Progenitor cell of endocrine pancreas (in vitro differentiated cells): ENCODE results near the gene DIP2A. TPM values are rescaled to one million over a fixed set of nuclear protein-coding genes. Genes with fewer than 3 reads are reported as not detected.

ENCODE experiments used
- DNase-seq: peaks from one replicate; pipeline ENCODE4 v3.0.0; 2021; ENCODE audit warnings: low spot score; ENCODE audit not compliant: unreplicated experiment
- H3K27ac Mint-ChIP-seq: 2 replicates; pipeline ENCODE4 v1.8.0; 2021; ENCODE audit warnings: mild to moderate bottlenecking, moderate library complexity, mixed read lengths
- H3K27me3 Mint-ChIP-seq: 2 replicates; pipeline ENCODE4 v1.8.0; 2021; ENCODE audit warnings: mixed read lengths
- H3K36me3 Mint-ChIP-seq: 2 replicates; pipeline ENCODE4 v1.8.0; 2022; ENCODE audit warnings: mixed read lengths; ENCODE audit not compliant: insufficient read depth
- H3K4me1 Mint-ChIP-seq: 2 replicates; pipeline ENCODE4 v1.8.0; 2021; ENCODE audit warnings: low read depth, mixed read lengths
- H3K4me3 Mint-ChIP-seq: 2 replicates; pipeline ENCODE4 v1.8.0; 2021; ENCODE audit warnings: low read depth, mild to moderate bottlenecking, moderate library complexity, mixed read lengths
- H3K9me3 Mint-ChIP-seq: 2 replicates; pipeline ENCODE4 v1.8.0; 2021; ENCODE audit warnings: low read depth, mixed read lengths
- total RNA-seq: library from RNA; stranded (reverse); gene quantifications from 2 replicates; pipeline ENCODE4 v1.2.1, GENCODE V29; 2021
- TF ChIP-seq, protein P1 (sequence below): fragments of 200-600 bp; sonication (generic); IDR thresholded peaks from one replicate; pipeline ENCODE4 v1.5.0; 2021; ENCODE audit warnings: antibody characterized with exemption, mild to moderate bottlenecking; ENCODE audit not compliant: unreplicated experiment

The DIP2A gene
- total RNA-seq, 1 donor from 2014 or later, result 70.2 TPM

DNA sequence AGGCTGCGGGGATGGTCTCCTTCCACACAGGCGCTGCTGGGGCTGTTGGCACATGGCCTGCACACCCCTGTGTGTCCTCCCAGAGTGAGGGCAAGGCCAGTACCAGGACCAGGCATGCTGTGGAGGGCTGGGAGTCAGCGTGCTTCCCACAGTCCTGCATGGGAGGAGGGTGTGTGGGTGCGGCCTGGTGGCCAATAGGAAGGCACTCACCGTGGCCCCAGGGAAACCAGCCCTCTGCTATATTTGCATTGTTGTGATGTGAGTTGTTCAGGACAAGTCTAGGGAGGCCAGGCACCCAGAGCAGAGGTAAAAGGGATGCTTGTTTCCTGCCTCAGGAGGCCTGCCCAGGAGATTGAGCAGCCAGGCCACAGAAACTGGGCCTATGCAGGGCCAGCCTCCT is 86.7 kb downstream of the DIP2A start:
- Mint-ChIP-seq H3K4me3 (no peak overlapping the region), H3K9me3 (no peaks in the 10 kb centered on the region), H3K27me3 (no peaks in the 10 kb centered on the region), H3K36me3 (peaks cover 21% of the 10 kb centered on the region), H3K27ac (no peak overlapping the region), H3K4me1 (no peaks in the 10 kb centered on the region)
- DNase-seq, result no peak
- TF ChIP-seq, protein P1, sequence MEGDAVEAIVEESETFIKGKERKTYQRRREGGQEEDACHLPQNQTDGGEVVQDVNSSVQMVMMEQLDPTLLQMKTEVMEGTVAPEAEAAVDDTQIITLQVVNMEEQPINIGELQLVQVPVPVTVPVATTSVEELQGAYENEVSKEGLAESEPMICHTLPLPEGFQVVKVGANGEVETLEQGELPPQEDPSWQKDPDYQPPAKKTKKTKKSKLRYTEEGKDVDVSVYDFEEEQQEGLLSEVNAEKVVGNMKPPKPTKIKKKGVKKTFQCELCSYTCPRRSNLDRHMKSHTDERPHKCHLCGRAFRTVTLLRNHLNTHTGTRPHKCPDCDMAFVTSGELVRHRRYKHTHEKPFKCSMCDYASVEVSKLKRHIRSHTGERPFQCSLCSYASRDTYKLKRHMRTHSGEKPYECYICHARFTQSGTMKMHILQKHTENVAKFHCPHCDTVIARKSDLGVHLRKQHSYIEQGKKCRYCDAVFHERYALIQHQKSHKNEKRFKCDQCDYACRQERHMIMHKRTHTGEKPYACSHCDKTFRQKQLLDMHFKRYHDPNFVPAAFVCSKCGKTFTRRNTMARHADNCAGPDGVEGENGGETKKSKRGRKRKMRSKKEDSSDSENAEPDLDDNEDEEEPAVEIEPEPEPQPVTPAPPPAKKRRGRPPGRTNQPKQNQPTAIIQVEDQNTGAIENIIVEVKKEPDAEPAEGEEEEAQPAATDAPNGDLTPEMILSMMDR, result no peak

DNA sequence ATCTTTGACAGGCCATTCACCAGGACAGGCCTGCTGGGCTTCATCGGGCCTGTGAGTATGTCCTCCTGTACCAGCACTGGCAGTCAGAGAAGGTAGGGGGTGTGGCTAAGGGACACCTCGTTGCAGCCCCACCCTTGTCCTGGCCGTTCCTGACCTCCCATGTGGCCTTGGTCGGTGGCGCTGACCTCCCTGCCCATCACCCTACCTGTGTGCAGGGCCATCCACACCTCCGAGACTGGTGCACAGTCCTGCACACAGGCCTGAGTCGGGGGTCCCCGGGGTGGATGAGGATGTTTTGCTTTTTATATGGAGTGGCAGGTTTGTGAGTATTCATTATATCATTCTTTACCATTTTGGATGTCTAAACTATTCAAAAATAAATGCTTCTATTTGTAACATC is 87.2 kb downstream of the DIP2A start:
- H3K36me3 Mint-ChIP-seq, result peaks cover 21% of the 10 kb centered on the region
- no peak for DNase-seq
- no peak overlapping the region for H3K27ac Mint-ChIP-seq
- no peaks in the 10 kb centered on the region for H3K9me3 Mint-ChIP-seq
- H3K27me3 Mint-ChIP-seq, result no peaks in the 10 kb centered on the region
- no peak overlapping the region for H3K4me3 Mint-ChIP-seq
- TF ChIP-seq, protein P1, result no peak
- no peaks in the 10 kb centered on the region for H3K4me1 Mint-ChIP-seq

DNA sequence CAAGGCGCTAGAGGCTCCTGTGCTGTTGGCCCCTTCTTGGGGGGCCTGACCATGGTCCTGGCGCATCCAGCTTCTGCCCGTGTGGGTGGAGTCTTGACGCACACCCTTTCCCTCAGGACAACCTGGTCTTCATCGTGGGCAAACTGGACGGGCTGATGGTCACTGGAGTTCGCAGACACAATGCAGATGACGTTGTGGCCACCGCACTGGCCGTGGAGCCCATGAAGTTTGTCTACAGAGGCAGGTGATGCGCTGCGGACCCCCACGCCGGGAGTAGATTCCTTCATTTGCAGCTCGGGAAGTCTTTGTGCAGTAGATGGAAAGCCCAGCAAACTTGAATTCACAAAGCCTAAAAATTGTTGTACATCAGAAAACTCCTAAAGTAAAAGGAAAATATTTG is 88.1 kb downstream of the DIP2A start:
- no peak for DNase-seq
- H3K4me1 Mint-ChIP-seq, result no peaks in the 10 kb centered on the region
- TF ChIP-seq, protein P1, result no peak
- no peak overlapping the region for H3K4me3 Mint-ChIP-seq
- H3K27me3 Mint-ChIP-seq, result no peaks in the 10 kb centered on the region
- no peaks in the 10 kb centered on the region for H3K9me3 Mint-ChIP-seq
- peaks cover 21% of the 10 kb centered on the region for H3K36me3 Mint-ChIP-seq
- H3K27ac Mint-ChIP-seq, result no peak overlapping the region

DNA sequence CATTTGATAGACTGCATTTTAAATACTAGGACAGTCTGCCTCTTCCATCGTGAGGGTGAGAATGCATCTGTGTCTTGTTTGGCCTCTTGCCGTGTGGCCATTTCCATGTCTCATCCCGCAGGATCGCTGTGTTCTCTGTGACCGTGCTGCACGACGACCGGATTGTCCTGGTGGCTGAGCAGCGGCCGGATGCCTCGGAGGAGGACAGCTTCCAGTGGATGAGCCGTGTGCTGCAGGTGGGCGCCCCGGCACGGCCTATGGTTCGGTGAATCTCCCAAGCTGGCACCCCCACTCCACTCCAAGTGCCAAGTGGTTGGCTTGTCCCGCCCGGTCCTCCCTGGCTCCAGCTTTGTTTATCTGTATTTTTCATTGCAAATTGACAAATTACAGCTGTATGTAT is 91.0 kb downstream of the DIP2A start:
- no peak for DNase-seq
- H3K9me3 Mint-ChIP-seq, result no peaks in the 10 kb centered on the region
- H3K27ac Mint-ChIP-seq, result no peak overlapping the region
- TF ChIP-seq, protein P1, result no peak
- no peaks in the 10 kb centered on the region for H3K4me1 Mint-ChIP-seq
- H3K27me3 Mint-ChIP-seq, result no peaks in the 10 kb centered on the region
- no peak overlapping the region for H3K4me3 Mint-ChIP-seq
- peaks cover 19% of the 10 kb centered on the region for H3K36me3 Mint-ChIP-seq

DNA sequence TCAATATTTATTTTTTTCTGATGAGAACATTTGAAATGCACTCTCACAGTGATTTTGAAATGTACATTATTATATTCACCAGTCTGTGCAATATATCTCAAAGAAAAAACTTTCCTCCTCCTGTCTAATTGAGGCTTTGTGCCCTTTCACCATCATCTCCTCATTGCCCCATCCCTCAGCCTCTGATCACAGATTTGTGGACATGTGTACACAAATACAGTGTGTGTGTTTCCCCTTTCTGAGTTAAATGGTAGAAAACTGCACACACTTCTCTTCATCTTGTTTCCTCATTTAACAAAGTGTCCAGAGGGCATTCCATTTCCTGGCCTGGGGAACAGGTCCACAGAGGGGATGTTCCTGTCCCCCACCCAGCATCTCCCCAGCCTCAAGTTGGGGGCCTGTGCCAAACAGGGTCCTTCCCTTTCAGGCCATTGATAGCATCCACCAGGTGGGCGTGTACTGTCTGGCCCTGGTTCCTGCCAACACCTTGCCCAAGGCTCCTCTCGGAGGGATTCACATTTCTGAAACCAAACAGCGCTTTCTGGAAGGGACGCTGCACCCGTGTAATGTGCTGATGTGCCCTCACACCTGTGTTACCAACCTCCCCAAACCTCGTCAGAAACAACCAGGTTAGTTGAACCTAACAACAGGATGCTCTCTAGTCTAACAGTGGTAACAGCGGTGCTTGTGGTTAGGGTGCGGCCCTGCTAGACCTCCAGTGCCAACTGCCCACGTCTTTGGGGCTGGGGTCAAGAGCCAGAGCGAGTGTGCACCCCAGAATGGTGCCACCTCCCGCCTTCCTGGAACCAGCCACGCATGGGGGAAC is 91.6 kb downstream of the DIP2A start:
- Mint-ChIP-seq H3K36me3 (peaks cover 16% of the 10 kb centered on the region), H3K9me3 (no peaks in the 10 kb centered on the region), H3K4me3 (no peak overlapping the region), H3K27me3 (no peaks in the 10 kb centered on the region), H3K4me1 (no peaks in the 10 kb centered on the region), H3K27ac (no peak overlapping the region)
- no peak for DNase-seq
- TF ChIP-seq, protein P1, result no peak
